ENCODE results near the gene ZDHHC3. TPM values are rescaled to one million over a fixed set of nuclear protein-coding genes. Genes with fewer than 3 reads are reported as not detected.
A peak's percentile ranks its signal among the peaks of the same experiment; 100 is the strongest.

The ZDHHC3 gene
- total and polyA plus RNA-seq, 9 donors, result 39.1 to 47.6 (median 42.4) TPM

DNA sequence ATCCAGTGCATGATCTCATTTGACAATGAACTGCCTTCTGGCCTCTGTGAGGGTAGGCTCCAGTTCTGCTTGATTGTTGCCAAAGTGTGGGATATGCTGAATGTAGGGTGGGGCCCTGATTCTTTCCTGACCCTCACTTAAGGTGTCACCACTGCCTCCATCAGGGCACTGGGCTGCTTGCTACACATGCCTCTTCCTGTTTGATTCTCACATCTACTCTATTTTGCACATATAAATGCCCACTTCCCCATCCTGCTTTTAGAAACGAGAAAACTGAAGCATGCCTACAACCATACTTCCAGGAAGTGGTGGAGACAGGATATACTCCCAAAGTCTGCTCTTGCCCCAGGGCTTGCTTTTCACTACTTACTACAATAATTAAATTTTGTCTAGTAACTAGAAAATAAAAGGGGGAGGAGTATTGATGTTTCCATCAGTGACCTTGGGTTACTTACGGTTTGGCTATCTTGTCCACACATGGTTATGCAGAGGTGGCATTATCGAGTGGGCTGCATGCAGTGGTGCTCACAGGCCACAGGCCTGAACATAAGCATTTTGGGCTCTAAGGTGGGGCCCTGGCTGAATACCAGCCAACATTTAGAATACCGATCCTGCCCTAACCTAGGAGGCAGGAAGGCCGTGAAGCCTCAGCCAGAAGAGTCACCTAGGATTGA, 6.7 kb downstream of the ZDHHC3 start:
- peaks cover 5% of the 10 kb centered on the region for H3K4me1 ChIP-seq (ENCODE audit: control insufficient read depth, insufficient read depth, low read length)
- WGBS (ENCODE audit: insufficient coverage), result 100% methylated on average over 3 of the region's 5 CpGs
- DNase-seq, result peak; percentile 20
- peaks cover 8% of the 10 kb centered on the region for H3K36me3 ChIP-seq (ENCODE audit: control insufficient read depth, insufficient read depth, low read length)
- H3K9me3 ChIP-seq (replicated peaks; ENCODE audit: control insufficient read depth, low read depth, low read length), result no peaks in the 10 kb centered on the region
- no peak overlapping the region for H3K27ac ChIP-seq (ENCODE audit: low read length)
- H3K4me3 ChIP-seq (ENCODE audit: low read length), result no peak overlapping the region
- no peaks in the 10 kb centered on the region for H3K27me3 ChIP-seq (ENCODE audit: control insufficient read depth, insufficient read depth, low read length)

DNA sequence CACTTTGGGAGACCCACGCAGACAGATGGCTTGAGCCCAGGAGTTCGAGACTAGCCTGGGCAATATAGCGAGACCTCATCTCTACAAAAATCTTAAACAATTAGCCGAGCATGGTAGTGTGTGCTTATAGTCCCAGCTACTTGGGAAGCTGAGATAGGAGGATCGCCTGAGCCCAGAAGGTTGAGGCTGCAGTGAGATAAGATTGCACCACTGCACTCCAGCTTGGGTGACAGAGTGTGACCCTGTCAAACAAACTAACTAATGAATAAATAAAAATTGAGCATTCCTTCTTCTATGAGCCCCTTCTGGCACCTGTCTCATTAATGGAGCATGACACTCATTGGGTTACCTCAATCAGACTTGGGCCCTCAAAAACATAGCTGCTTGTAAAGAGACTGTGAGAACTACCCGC, 7.5 kb downstream of the ZDHHC3 start:
- H3K4me3 ChIP-seq (ENCODE audit: low read length), result no peak overlapping the region
- peaks cover 8% of the 10 kb centered on the region for H3K36me3 ChIP-seq (ENCODE audit: control insufficient read depth, insufficient read depth, low read length)
- no peak for DNase-seq
- no CpG with 5 or more reads among the region's 6 CpGs for WGBS (ENCODE audit: insufficient coverage)
- H3K27ac ChIP-seq (ENCODE audit: low read length), result no peak overlapping the region
- H3K4me1 ChIP-seq (ENCODE audit: control insufficient read depth, insufficient read depth, low read length), result peaks cover 4% of the 10 kb centered on the region
- no peaks in the 10 kb centered on the region for H3K27me3 ChIP-seq (ENCODE audit: control insufficient read depth, insufficient read depth, low read length)
- H3K9me3 ChIP-seq (replicated peaks; ENCODE audit: control insufficient read depth, low read depth, low read length), result no peaks in the 10 kb centered on the region

DNA sequence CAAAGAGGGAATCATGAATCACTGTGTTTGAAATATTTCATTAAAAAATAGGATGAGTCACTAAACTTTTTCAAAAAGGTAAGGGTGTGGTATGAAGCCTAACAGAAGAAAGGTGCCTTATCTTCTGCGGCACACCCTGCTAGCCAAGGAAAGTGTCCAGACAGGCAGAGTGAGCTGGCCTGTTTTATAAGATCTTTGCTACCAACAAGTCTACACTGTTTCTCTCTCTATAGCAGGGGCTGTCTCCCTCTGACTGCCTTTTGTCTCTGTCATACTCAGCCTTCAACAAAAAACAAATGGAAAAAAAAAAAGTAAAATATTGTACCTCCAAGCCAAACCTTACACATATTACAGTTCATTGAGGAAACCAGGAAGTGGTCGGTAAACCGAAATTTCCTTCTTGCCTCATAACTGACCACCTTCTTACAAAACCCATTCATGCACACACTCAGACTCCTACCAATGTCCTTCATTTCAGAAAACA, 9.1 kb downstream of the ZDHHC3 start:
- Histone ChIP-seq H3K36me3 (ENCODE audit: control insufficient read depth, insufficient read depth, low read length) (peaks cover 2% of the 10 kb centered on the region), H3K4me3 (ENCODE audit: low read length) (no peak overlapping the region), H3K27me3 (ENCODE audit: control insufficient read depth, insufficient read depth, low read length) (no peaks in the 10 kb centered on the region), H3K9me3 (replicated peaks; ENCODE audit: control insufficient read depth, low read depth, low read length) (no peaks in the 10 kb centered on the region), H3K4me1 (ENCODE audit: control insufficient read depth, insufficient read depth, low read length) (peaks cover 4% of the 10 kb centered on the region), H3K27ac (ENCODE audit: low read length) (no peak overlapping the region)
- no peak for DNase-seq
- WGBS (ENCODE audit: insufficient coverage), result 88% methylated on average over 2 of the region's 3 CpGs

DNA sequence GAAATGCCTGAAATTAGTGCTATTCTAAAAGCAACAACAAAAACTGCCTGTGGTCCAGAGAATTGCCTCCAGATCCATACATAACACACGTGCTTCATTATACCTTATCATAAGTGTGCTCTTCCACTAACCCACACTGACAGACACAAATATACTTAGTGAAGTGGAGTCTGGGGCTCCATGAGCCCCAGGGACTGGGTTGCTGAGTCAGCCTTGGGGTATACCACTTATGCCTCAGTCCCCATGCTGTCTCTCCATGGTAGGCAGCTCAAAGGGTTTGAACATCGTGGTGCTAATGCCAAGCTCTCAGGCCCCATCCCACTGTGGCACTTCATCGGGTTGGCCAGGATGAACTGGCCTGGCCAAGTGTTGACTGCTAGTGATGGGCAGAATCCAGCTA, 10.8 kb downstream of the ZDHHC3 start:
- no peaks in the 10 kb centered on the region for H3K27me3 ChIP-seq (ENCODE audit: control insufficient read depth, insufficient read depth, low read length)
- no peaks in the 10 kb centered on the region for H3K36me3 ChIP-seq (ENCODE audit: control insufficient read depth, insufficient read depth, low read length)
- peaks cover 4% of the 10 kb centered on the region for H3K4me1 ChIP-seq (ENCODE audit: control insufficient read depth, insufficient read depth, low read length)
- no peak for DNase-seq
- H3K4me3 ChIP-seq (ENCODE audit: low read length), result no peak overlapping the region
- no CpG with 5 or more reads among the region's 3 CpGs for WGBS (ENCODE audit: insufficient coverage)
- H3K27ac ChIP-seq (ENCODE audit: low read length), result no peak overlapping the region
- no peaks in the 10 kb centered on the region for H3K9me3 ChIP-seq (replicated peaks; ENCODE audit: control insufficient read depth, low read depth, low read length)

DNA sequence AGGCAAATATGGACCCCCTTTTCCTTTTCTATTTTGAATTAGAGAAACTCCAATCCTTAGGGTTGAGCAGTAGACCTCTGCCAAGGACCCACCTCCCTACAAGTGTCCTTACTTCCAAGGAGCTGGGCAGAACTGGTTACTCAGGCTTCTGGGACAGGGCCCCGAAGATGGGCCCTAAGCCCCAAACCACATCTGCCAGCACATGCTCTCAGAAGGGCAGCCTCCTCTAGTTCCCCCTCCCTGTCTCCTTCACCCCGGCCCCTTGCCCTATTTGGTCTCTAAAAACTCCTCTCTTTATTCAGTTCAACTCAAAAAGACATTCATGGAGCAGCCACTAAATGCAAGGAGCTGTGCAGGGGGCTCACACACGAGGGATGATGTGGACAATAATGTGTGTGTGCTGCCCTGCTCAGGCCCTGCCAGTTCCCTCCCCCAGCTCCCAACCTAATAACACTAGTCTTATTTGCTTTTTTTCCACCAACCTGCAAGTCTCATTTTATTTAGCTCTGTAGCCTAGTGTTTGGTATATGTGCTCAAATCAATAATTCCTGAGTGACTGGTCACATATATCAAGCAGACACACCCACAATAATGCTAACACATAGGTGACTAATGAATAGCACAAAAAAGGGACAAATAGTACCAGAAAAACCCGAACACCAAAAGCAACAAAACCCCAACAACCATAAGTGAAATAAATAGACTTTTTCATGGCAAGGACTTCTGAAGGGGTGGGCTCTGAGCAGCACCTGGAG, 12.2 kb downstream of the ZDHHC3 start:
- Histone ChIP-seq H3K4me1 (ENCODE audit: control insufficient read depth, insufficient read depth, low read length) (no peaks in the 10 kb centered on the region), H3K36me3 (ENCODE audit: control insufficient read depth, insufficient read depth, low read length) (peaks cover 5% of the 10 kb centered on the region), H3K27me3 (ENCODE audit: control insufficient read depth, insufficient read depth, low read length) (no peaks in the 10 kb centered on the region), H3K9me3 (replicated peaks; ENCODE audit: control insufficient read depth, low read depth, low read length) (no peaks in the 10 kb centered on the region), H3K27ac (ENCODE audit: low read length) (no peak overlapping the region), H3K4me3 (ENCODE audit: low read length) (no peak overlapping the region)
- 92% methylated on average over 2 of the region's 4 CpGs for WGBS (ENCODE audit: insufficient coverage)
- DNase-seq, result no peak

DNA sequence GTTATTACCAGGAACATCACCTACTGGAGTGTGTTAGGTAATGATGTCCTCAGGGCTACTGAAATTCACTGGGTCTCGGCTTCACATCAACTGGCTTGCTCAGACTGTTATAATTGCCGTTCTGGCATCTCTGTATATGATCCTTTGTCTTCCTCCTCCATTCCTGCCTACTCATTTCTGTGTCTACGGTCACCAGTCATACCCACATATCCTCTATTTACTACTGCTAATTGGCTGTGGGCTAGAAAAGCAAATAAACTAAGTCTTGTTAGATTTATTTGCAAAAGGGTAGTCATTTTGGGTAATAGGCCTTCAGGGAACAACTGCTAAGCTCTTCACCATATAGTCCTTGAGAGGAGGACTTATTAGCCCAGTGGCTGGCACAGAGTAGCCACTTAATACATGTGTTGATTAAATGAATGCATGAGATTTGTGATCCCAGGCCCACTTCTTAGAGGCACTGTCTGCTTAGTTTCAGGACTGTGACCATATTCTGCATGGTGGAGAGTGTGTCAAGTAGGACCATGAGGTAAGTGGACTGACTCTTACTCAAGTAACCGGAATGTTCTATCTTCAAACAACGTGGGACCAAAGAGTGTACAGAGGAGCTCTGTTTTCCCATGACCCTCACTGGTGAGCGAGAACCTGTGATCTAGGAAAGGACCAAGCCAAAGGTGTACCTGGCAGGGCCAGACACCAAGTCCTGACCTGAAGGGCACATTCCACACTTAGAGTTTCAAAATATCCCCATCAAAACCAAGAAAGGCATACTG, 13.2 kb downstream of the ZDHHC3 start:
- no peak for DNase-seq
- Histone ChIP-seq H3K27ac (ENCODE audit: low read length) (no peak overlapping the region), H3K36me3 (ENCODE audit: control insufficient read depth, insufficient read depth, low read length) (peaks cover 14% of the 10 kb centered on the region), H3K4me1 (ENCODE audit: control insufficient read depth, insufficient read depth, low read length) (no peaks in the 10 kb centered on the region), H3K4me3 (ENCODE audit: low read length) (no peak overlapping the region), H3K27me3 (ENCODE audit: control insufficient read depth, insufficient read depth, low read length) (no peaks in the 10 kb centered on the region), H3K9me3 (replicated peaks; ENCODE audit: control insufficient read depth, low read depth, low read length) (no peaks in the 10 kb centered on the region)
- 94% methylated on average over 3 of the region's 6 CpGs for WGBS (ENCODE audit: insufficient coverage)

DNA sequence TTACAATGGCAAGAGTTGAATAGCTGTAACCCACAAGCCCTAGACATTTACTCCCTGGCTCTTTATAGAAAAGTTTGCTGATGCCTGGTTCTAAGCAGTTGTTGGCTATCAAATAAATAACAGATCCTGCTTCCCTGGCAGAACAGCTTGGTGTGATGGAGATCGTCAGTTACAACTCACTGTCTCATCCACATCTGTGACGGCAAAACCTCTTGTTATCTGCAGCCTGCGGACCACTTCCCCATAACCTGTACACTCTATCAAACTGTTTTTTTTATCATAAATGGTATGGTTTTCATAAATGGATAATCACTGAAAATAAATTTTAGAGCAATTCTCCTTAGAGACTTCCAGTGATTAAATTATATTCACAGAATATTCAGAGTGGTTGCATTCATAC, 14.1 kb downstream of the ZDHHC3 start:
- no peaks in the 10 kb centered on the region for H3K9me3 ChIP-seq (replicated peaks; ENCODE audit: control insufficient read depth, low read depth, low read length)
- no CpG with 5 or more reads among the region's 3 CpGs for WGBS (ENCODE audit: insufficient coverage)

DNA sequence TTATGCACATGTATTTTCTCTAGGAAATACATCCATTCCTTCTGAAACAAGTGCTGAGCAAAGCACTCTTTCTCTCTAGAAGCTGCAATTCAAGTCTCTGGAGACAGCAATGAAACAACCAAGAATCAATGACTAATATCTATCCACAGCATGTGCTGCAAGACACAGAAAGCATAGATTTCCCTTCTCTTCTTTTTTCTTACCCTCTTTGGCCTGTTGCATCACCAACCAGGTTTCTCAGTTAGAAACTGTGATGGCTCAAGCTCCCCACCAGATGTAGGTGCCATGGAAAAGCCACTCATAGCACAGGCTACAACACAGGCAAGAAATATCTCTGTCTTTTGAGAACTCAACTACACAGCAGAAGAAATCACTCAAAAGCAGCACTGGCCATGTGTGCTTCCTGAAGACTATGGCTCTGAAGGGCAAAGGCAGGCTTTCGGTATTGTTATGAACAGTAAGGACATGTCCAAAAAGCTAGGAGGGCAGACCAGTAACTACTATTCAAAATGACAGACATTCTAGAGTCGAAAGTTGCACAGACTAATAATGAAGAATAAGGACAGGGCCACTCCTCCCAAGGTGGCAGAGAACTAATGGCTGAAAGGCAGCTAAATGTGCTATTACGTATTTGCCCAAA, 15.5 kb downstream of the ZDHHC3 start:
- Histone ChIP-seq H3K4me1 (ENCODE audit: control insufficient read depth, insufficient read depth, low read length) (no peaks in the 10 kb centered on the region), H3K27me3 (ENCODE audit: control insufficient read depth, insufficient read depth, low read length) (no peaks in the 10 kb centered on the region), H3K9me3 (replicated peaks; ENCODE audit: control insufficient read depth, low read depth, low read length) (no peaks in the 10 kb centered on the region), H3K27ac (ENCODE audit: low read length) (no peak overlapping the region), H3K36me3 (ENCODE audit: control insufficient read depth, insufficient read depth, low read length) (peaks cover 27% of the 10 kb centered on the region), H3K4me3 (ENCODE audit: low read length) (no peak overlapping the region)
- no peak for DNase-seq
- WGBS (ENCODE audit: insufficient coverage), result 100% methylated on average over 2 of the region's 3 CpGs

More for the DNA sequence above, 14.1 kb downstream of the ZDHHC3 start:
- Histone ChIP-seq H3K4me3 (ENCODE audit: low read length) (no peak overlapping the region), H3K4me1 (ENCODE audit: control insufficient read depth, insufficient read depth, low read length) (no peaks in the 10 kb centered on the region), H3K36me3 (ENCODE audit: control insufficient read depth, insufficient read depth, low read length) (peaks cover 22% of the 10 kb centered on the region), H3K27ac (ENCODE audit: low read length) (no peak overlapping the region), H3K27me3 (ENCODE audit: control insufficient read depth, insufficient read depth, low read length) (no peaks in the 10 kb centered on the region)
- no peak for DNase-seq

DNA sequence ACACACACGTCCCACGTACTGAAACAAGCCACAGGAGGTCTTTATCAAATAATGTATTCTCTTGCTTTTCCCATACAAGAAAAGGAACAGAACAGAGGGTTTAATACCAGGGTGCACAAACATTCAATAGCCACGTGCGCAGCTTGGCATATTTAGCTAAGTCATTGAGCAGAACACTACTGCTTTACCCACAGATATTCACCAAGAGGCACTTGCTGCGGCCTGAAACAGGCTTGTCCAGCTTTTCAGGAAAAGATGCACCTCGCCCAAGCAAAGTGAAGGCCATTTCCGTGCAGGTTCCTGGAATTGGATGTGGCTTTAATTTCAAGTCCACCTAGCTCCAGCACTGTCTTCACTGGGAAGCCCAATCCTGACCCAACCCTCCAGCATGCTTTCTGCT, 17.6 kb downstream of the ZDHHC3 start:
- no peak for DNase-seq
- Histone ChIP-seq H3K4me3 (ENCODE audit: low read length) (no peak overlapping the region), H3K36me3 (ENCODE audit: control insufficient read depth, insufficient read depth, low read length) (peaks cover 33% of the 10 kb centered on the region), H3K27ac (ENCODE audit: low read length) (no peak overlapping the region), H3K4me1 (ENCODE audit: control insufficient read depth, insufficient read depth, low read length) (no peaks in the 10 kb centered on the region), H3K9me3 (replicated peaks; ENCODE audit: control insufficient read depth, low read depth, low read length) (no peaks in the 10 kb centered on the region), H3K27me3 (ENCODE audit: control insufficient read depth, insufficient read depth, low read length) (no peaks in the 10 kb centered on the region)
- WGBS (ENCODE audit: insufficient coverage), result 88% methylated on average over 2 of the region's 7 CpGs

DNA sequence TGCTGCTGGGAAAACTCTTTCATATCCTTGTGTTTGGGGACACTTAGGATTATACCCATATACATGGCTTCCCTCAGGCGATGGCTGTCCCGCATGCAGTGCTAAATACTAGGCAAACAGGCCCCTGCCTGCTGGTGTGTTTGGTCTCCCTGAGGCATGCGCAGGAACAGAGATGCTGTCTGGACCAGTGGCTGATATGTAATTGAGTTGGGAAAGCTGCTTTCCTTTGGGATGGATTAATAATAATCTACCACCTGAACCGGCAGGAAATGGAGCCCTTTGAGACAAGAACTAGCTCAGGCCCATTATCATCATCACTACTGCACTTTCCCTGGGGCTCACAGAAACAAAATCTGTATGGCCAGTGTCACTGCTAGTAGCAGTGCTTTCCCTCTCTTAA, 18.0 kb downstream of the ZDHHC3 start:
- no peak overlapping the region for H3K27ac ChIP-seq (ENCODE audit: low read length)
- WGBS (ENCODE audit: insufficient coverage), result 70% methylated on average over 2 of the region's 4 CpGs
- no peaks in the 10 kb centered on the region for H3K27me3 ChIP-seq (ENCODE audit: control insufficient read depth, insufficient read depth, low read length)
- peaks cover 33% of the 10 kb centered on the region for H3K36me3 ChIP-seq (ENCODE audit: control insufficient read depth, insufficient read depth, low read length)
- no peaks in the 10 kb centered on the region for H3K4me1 ChIP-seq (ENCODE audit: control insufficient read depth, insufficient read depth, low read length)
- H3K9me3 ChIP-seq (replicated peaks; ENCODE audit: control insufficient read depth, low read depth, low read length), result no peaks in the 10 kb centered on the region
- no peak for DNase-seq
- no peak overlapping the region for H3K4me3 ChIP-seq (ENCODE audit: low read length)

Measured in muscle of leg (tissue), 11 donors.